HepG2 (cell line): ENCODE measurements around the gene LCK. TPM values are rescaled to one million over a fixed set of nuclear protein-coding genes. Genes with fewer than 3 reads are reported as not detected.
A peak's percentile ranks its signal among the peaks of the same experiment; 100 is the strongest.

Source experiments
- ATAC-seq: fragments of 200-7000 bp; cut with Tn5 transposase; 3 replicates; pipeline ENCODE4 v1.9.1; 2020; ENCODE audit warnings: mild to moderate bottlenecking, moderate library complexity
- BruUV-seq: library from RNA; stranded (reverse); fragments of 400-500 nt; replicated peaks from 2 replicates; lab custom pipeline; 2021; lab: Mats Ljungman, UMichigan
- CTCF ChIA-PET: fragments of 300-600 bp; formaldehyde crosslinking; extraction: SDS; loops from one replicate; lab custom pipeline; 2021; ENCODE audit warnings: low total read pairs, inconsistent platforms, low intra/inter-chr PET ratio; lab: Yijun Ruan, JAX
- POLR2A ChIA-PET: fragments of 350-600 bp; sonication (Branson Sonifier 250); formaldehyde crosslinking; loops from one replicate; lab custom pipeline; 2020; ENCODE audit warnings: antibody characterized with exemption, inconsistent platforms; lab: Yijun Ruan, JAX
- DNase-seq: peaks from one replicate; pipeline ENCODE4 v3.0.0-alpha.2; 2015; ENCODE audit warnings: low spot score
- FAIRE-seq: peaks from 3 replicates; lab custom pipeline; 2011; peaks lifted over from hg19 to GRCh38; lab: Jason Lieb, UNC
- H2AFZ ChIP-seq: one replicate; pipeline ENCODE4 v1.6.1; 2011; ENCODE audit warnings: low read length, inconsistent platforms
- H3K27ac ChIP-seq: fragments of 300-600 bp; 3 replicates; pipeline ENCODE4 v1.8.0; 2011; ENCODE audit warnings: mixed run types, mild to moderate bottlenecking, mixed read lengths, low read length, inconsistent platforms; ENCODE audit not compliant: insufficient read depth; ENCODE audit errors: extremely low read length
- H3K27me3 ChIP-seq, 2 experiments: fragments of 200-600 bp in 1 of 2; 2 replicates in 1 of 2; 3 replicates in 1 of 2; pipeline versions ENCODE4 v1.6.0 to v1.8.0; 2011; ENCODE audit warnings: low read length in 2 of 2, mild to moderate bottlenecking in 2 of 2, moderate library complexity in 2 of 2, inconsistent platforms in 1 of 2; ENCODE audit not compliant: insufficient read depth in 2 of 2, control insufficient read depth in 1 of 2
- H3K36me3 ChIP-seq, 2 experiments: fragments of 200-600 bp in 1 of 2; replicated peaks in 1 of 2; 2 replicates in 1 of 2; 3 replicates in 1 of 2; pipeline versions ENCODE4 v1.5.1 to v1.8.0; 2011; ENCODE audit warnings: low read length in 2 of 2, inconsistent platforms in 1 of 2; ENCODE audit not compliant: insufficient read depth in 2 of 2, control insufficient read depth in 1 of 2
- H3K4me1 ChIP-seq: 2 replicates; pipeline ENCODE4 v1.5.1; 2012; ENCODE audit warnings: low read length, inconsistent platforms; ENCODE audit not compliant: insufficient read depth
- H3K4me2 ChIP-seq: 2 replicates; pipeline ENCODE4 v1.6.0; 2011; ENCODE audit warnings: low read depth, low read length, inconsistent platforms
- H3K4me3 ChIP-seq, 3 experiments: fragments of 200-600 bp in 1 of 3; sonication (generic), shearing (Covaris generic) in 1 of 3; replicated peaks in 1 of 3; 2 replicates each; pipeline ENCODE4 v1.5.1; 2011 to 2016; ENCODE audit warnings: low read length in 3 of 3, inconsistent platforms in 2 of 3, low read depth in 2 of 3, mild to moderate bottlenecking in 2 of 3, control low read depth in 1 of 3, mixed read lengths in 1 of 3; ENCODE audit not compliant: insufficient read depth in 1 of 3
- H3K79me2 ChIP-seq: one replicate; pipeline ENCODE4 v1.6.1; 2011; ENCODE audit warnings: low read length, inconsistent platforms; ENCODE audit not compliant: insufficient read depth
- H3K9ac ChIP-seq: 2 replicates; pipeline ENCODE4 v1.6.0; 2011; ENCODE audit warnings: mild to moderate bottlenecking, low read depth, low read length, inconsistent platforms; ENCODE audit not compliant: insufficient read depth
- H3K9me3 ChIP-seq: 2 replicates; pipeline ENCODE4 v1.5.1; 2012; ENCODE audit warnings: mild to moderate bottlenecking, low read length
- H4K20me1 ChIP-seq: 2 replicates; pipeline ENCODE4 v1.6.0; 2011; ENCODE audit warnings: inconsistent platforms, mild to moderate bottlenecking, low read length, moderate library complexity; ENCODE audit not compliant: insufficient read depth
- HOXA3 ChIP-seq: sonication (generic); formaldehyde crosslinking; IDR thresholded peaks from 2 replicates; pipeline ENCODE4 v1.5.0; 2020; ENCODE audit warnings: missing genetic modification reagents
- MLLT10 ChIP-seq: sonication (generic); formaldehyde crosslinking; IDR thresholded peaks from 2 replicates; pipeline ENCODE4 v1.4.0; 2020; ENCODE audit warnings: missing genetic modification reagents
- PITX1 ChIP-seq: sonication (generic); formaldehyde crosslinking; IDR thresholded peaks from 2 replicates; pipeline ENCODE4 v1.5.1; 2020; ENCODE audit warnings: mild to moderate bottlenecking, missing genetic modification reagents
- PLRG1 ChIP-seq: fragments of 450-650 bp; conservative IDR thresholded peaks from 2 replicates; pipeline ENCODE4 v1.6.1; 2016
- SNAI1 ChIP-seq: sonication (generic); formaldehyde crosslinking; IDR thresholded peaks from 2 replicates; pipeline ENCODE4 v1.5.0; 2020; ENCODE audit warnings: mild to moderate bottlenecking, missing genetic modification reagents, borderline replicate concordance
- SOX6 ChIP-seq, 2 experiments: fragments of 450-650 bp in 1 of 2; sonication (generic) in 1 of 2; formaldehyde crosslinking in 1 of 2; IDR thresholded peaks; 2 replicates each; pipeline versions ENCODE4 v1.4.0 to v1.6.1; 2017 to 2020; ENCODE audit warnings: antibody characterized with exemption in 1 of 2, mild to moderate bottlenecking in 1 of 2, missing genetic modification reagents in 1 of 2
- ZKSCAN8 ChIP-seq: IDR thresholded peaks from 2 replicates; pipeline ENCODE4 v1.6.1; 2016; ENCODE audit warnings: borderline replicate concordance, missing genetic modification reagents, missing compliant biosample characterization
- ZNF180 ChIP-seq: sonication (generic); formaldehyde crosslinking; IDR thresholded peaks from 2 replicates; pipeline ENCODE4 v1.4.0; 2020; ENCODE audit warnings: low read depth, missing genetic modification reagents, borderline replicate concordance
- ZNF709 ChIP-seq: sonication (generic); formaldehyde crosslinking; IDR thresholded peaks from 2 replicates; pipeline ENCODE4 v1.5.0; 2020; ENCODE audit warnings: mild to moderate bottlenecking, missing genetic modification reagents
- WGBS: methylation state at CpG from one replicate; pipeline ENCODE4 v1.1.6; 2017; ENCODE audit warnings: low lambda C conversion rate; 5-methylcytosine and 5-hydroxymethylcytosine counted together
- in situ Hi-C: cut with HindIII; loops from 2 replicates; pipeline ENCODE4 v1.10.0; 2017; ENCODE audit warnings: low pct_unique_long_range_greater_than_20kb; ENCODE audit not compliant: extremely low pct_ligation_motif_present
- intact Hi-C: fragments of 100-400 bp; cut with micrococcal nuclease; formaldehyde crosslinking; loops from one replicate; pipeline ENCODE4 v1.10.0; 2022; ENCODE audit not compliant: unreplicated experiment
- polyA plus RNA-seq, 8 experiments: library from polyadenylated mRNA; depleted of rRNA in 3 of 8; stranded (reverse) in 7 of 8; unstranded in 1 of 8; fragments of >200 nt; fragmentation: Illumina TruSeq in 4 of 8; extraction: Trizol in 4 of 8; gene quantifications; 2 replicates each; pipeline versions ENCODE4 v1.2.1 to v1.2.3, GENCODE V29; 2011 to 2016; ENCODE audit warnings: low read depth in 4 of 8, missing spikeins in 1 of 8, mixed read lengths in 1 of 8; ENCODE audit not compliant: insufficient read depth in 1 of 8
- total RNA-seq, 5 experiments: library from RNA; depleted of rRNA; stranded (reverse); fragments of >200 nt; fragmentation: Illumina TruSeq; extraction: Trizol; gene quantifications; 2 replicates each; pipeline ENCODE4 v1.2.3, GENCODE V29; 2016; ENCODE audit warnings: low read depth in 1 of 5
- TF ChIP-seq, protein P1 (sequence below), 2 experiments: sonication (generic) in 1 of 2; formaldehyde crosslinking in 1 of 2; IDR thresholded peaks; 2 replicates each; pipeline versions ENCODE4 v1.4.0 to v1.6.1; 2018 to 2020; ENCODE audit warnings: missing genetic modification reagents in 2 of 2, borderline replicate concordance in 1 of 2, low read depth in 1 of 2, mild to moderate bottlenecking in 1 of 2, missing biosample characterization in 1 of 2
- TF ChIP-seq, protein P2 (sequence below): sonication (generic); formaldehyde crosslinking; IDR thresholded peaks from 2 replicates; pipeline ENCODE4 v1.8.1; 2023; ENCODE audit warnings: mild to moderate bottlenecking, moderate library complexity, missing genetic modification reagents
- TF ChIP-seq, protein P3 (sequence below): sonication (generic); formaldehyde crosslinking; IDR thresholded peaks from 2 replicates; pipeline ENCODE4 v1.9.0; 2022; ENCODE audit warnings: low read depth, missing genetic modification reagents

LCK gene
- total and polyA plus RNA-seq, 2 of the 13 experiments (the other 11 are each of a cell fraction or from before 2014, with no cell fraction given), result 0.93 to 1.8 TPM

DNA sequence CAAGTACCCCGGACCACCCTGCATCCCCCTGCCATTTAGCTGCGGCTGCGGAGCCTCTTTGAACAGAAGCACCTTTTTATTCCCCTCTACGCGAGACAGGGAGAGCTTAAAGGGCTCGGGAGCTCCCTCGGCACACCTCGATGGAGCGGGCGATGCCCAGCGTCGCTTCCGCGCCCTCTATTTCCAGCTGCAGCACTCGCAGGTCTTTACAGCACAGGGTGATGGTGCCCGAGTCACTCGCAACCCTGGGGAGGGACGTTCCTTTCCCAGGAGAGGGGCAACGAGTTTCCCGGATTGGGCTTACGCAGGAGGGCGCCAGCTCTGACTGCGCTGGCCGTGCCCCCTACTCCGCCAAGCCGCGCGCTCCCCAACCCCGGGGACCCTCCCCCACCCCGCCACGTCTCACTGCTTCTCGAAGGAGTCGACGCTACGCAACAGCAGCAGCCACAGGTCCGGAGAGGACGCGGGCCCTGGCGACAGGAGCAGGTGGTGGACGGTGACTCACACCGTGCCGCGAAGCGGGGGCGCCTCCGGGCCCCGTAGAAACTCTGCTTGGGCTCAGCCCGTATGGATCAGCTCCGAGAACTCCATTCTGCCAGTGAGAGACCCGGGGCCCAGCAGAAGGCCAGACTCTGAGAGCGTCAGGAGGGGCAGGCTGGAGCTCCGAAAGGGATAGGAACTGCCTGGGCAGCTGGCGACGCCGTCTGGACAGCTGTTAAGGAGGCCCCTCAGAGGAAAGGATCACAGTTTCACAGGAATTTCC lies 9.9 kb upstream of the LCK start (continued):
- TF ChIP-seq, protein P1, sequence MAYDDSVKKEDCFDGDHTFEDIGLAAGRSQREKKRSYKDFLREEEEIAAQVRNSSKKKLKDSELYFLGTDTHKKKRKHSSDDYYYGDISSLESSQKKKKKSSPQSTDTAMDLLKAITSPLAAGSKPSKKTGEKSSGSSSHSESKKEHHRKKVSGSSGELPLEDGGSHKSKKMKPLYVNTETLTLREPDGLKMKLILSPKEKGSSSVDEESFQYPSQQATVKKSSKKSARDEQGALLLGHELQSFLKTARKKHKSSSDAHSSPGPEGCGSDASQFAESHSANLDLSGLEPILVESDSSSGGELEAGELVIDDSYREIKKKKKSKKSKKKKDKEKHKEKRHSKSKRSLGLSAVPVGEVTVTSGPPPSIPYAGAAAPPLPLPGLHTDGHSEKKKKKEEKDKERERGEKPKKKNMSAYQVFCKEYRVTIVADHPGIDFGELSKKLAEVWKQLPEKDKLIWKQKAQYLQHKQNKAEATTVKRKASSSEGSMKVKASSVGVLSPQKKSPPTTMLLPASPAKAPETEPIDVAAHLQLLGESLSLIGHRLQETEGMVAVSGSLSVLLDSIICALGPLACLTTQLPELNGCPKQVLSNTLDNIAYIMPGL (CRISPR knock-in tag; IDR thresholded peaks at IDR 0.05; ENCODE audit: borderline replicate concordance in 1 of 2, low read depth in 1 of 2), result peak; percentile 31 to 70; a peak in 2 of 4 replicates
- no peak for TF ChIP-seq MLLT10 (CRISPR knock-in tag)
- no peak for TF ChIP-seq ZKSCAN8 (CRISPR knock-in tag)
- TF ChIP-seq, protein P2, sequence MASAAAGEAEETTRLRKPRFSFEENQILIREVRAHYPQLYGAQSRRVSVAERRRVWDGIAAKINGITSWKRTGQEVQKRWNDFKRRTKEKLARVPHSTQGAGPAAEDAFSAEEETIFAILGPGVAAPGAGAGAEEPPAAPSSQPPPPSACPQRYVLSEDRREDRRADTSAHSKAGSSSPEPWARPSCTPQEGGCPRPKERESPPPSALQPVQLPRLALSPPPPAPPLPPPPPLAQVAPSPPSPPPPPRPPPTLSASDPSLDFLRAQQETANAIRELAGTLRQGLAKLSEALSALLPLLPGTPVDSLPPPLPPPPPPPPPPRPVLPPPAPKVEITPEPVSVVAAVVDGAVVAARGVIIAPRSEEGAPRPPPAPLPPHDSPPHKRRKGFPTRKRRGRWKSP (CRISPR knock-in tag), result 0 out of 2 replicates have a peak, but pooled peaks have one; percentile 29
- TF ChIP-seq SOX6 (IDR thresholded peaks at IDR 0.05), result no peak
- TF ChIP-seq SOX6 (CRISPR knock-in tag; IDR thresholded peaks at IDR 0.05), result no peak
- no peak for TF ChIP-seq ZNF180 (CRISPR knock-in tag)
- TF ChIP-seq, all 625 proteins: peak for 146

DNA sequence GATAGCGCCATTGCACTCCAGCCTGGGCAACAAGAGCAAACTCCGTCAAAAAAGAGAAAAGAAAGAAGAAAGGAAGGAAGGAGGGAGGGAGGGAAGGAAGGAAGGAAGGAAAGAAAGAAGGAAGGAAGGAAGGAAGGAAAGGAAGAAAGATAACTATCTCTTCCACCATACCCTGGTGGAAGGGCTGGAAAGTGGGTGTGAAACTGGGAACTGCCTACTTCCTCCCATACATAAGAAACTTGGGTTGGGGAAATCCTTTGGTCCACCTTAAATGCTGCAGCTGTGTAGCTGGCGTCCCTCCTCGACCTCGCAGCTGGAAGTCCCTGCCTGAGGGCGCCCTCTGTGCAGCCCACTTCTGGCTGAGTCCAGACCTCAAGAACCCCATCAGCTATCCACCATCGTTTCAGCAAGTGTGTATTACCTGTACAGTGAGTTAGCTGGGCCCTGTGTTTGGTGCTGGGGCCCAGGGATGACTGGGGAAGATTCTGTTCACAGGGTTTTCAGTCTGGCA lies 8.7 kb upstream of the LCK start:
- peak overlapping the region; percentile 74 for H3K4me2 ChIP-seq
- H4K20me1 ChIP-seq, result no peaks in the 10 kb centered on the region
- 92% methylated on average over 2 of the region's 7 CpGs for whole genome bisulfite sequencing
- in situ Hi-C loops, result no loop called here
- FAIRE-seq, result peak; percentile 12
- H3K27me3 ChIP-seq, result no peaks in the 10 kb centered on the region
- POLR2A ChIA-PET, result interaction anchor here (0.8 to 2.5 kb wide), 11 partner anchors 9 to 109 kb away, joined by 3 to 14 read pairs (median 8); partner anchors contain the start of genes LCK, MARCKSL1 and TXLNA
- no peaks in the 10 kb centered on the region for H3K9me3 ChIP-seq
- H2AFZ ChIP-seq, result peak overlapping the region; percentile 46
- no peaks in the 10 kb centered on the region for H3K36me3 ChIP-seq
- H3K79me2 ChIP-seq, result no peaks in the 10 kb centered on the region
- CTCF ChIA-PET, result no interaction called here
- H3K9ac ChIP-seq, result no peak overlapping the region
- peaks cover 53% of the 10 kb centered on the region for H3K4me1 ChIP-seq
- H3K4me3 ChIP-seq, result peak overlapping the region in 1 of 3 experiments; percentile 30; a peak in 1 of 6 replicates
- peak; percentile 51 for ATAC-seq
- DNase-seq, result no peak
- intact Hi-C loops, result no loop called here
- no peak overlapping the region for H3K27ac ChIP-seq
- no TSS peak for BruUV-seq
- TF ChIP-seq PLRG1, result no peak
- no peak for TF ChIP-seq HOXA3
- no peak for TF ChIP-seq SNAI1 (CRISPR knock-in tag)
- TF ChIP-seq PITX1 (CRISPR knock-in tag), result no peak
- TF ChIP-seq ZNF709, result no peak
- TF ChIP-seq, protein P3, sequence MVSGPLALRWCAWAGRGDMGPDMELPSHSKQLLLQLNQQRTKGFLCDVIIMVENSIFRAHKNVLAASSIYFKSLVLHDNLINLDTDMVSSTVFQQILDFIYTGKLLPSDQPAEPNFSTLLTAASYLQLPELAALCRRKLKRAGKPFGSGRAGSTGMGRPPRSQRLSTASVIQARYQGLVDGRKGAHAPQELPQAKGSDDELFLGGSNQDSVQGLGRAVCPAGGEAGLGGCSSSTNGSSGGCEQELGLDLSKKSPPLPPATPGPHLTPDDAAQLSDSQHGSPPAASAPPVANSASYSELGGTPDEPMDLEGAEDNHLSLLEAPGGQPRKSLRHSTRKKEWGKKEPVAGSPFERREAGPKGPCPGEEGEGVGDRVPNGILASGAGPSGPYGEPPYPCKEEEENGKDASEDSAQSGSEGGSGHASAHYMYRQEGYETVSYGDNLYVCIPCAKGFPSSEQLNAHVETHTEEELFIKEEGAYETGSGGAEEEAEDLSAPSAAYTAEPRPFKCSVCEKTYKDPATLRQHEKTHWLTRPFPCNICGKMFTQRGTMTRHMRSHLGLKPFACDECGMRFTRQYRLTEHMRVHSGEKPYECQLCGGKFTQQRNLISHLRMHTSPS (CRISPR knock-in tag), result no peak
